ENCODE data around the gene ITPKB. TPM values are rescaled to one million over a fixed set of nuclear protein-coding genes. Genes with fewer than 3 reads are reported as not detected.
"Not testable (repeated sequence)": the region's sequence is repeated elsewhere in the genome, so short reads cannot be mapped to it uniquely, and the experiment has no call there.

ITPKB gene
- total RNA-seq, 1 experiment from 2014 or later: 19.0 TPM

- DNase-seq: no peak
- Histone ChIP-seq H3K27me3 (no peaks in the 10 kb centered on the region), H3K4me3 (no peak overlapping the region), H3K36me3 (no peaks in the 10 kb centered on the region), H3K9me3 (no peaks in the 10 kb centered on the region)
Measured at GRCh38 chr1:226627050-226627755, 111.9 kb downstream of the ITPKB start.

- Histone ChIP-seq H3K9me3 (peaks cover 5% of the 10 kb centered on the region; the same call in 1 of the 2 replicates), H3K36me3 (no peaks in the 10 kb centered on the region), H3K27me3 (no peaks in the 10 kb centered on the region), H3K4me3 (no peak overlapping the region)
- DNase-seq: peak; percentile 74
Measured at GRCh38 chr1:226626577-226626956, 112.5 kb downstream of the ITPKB start.

GRCh38 chr1:226625832-226626576 lies 113.1 kb downstream of the ITPKB start:
- no peak for DNase-seq

GRCh38 chr1:226625326-226625725 lies 113.8 kb downstream of the ITPKB start:
- Histone ChIP-seq H3K36me3 (no peaks in the 10 kb centered on the region), H3K9me3 (peaks cover 5% of the 10 kb centered on the region; the same call in 1 of the 2 replicates), H3K4me3 (no peak overlapping the region), H3K27me3 (no peaks in the 10 kb centered on the region)
- no peak for DNase-seq

More at GRCh38 chr1:226625832-226626576, 113.1 kb downstream of the ITPKB start:
- Histone ChIP-seq H3K27me3 (no peaks in the 10 kb centered on the region), H3K4me3 (no peak overlapping the region), H3K36me3 (no peaks in the 10 kb centered on the region), H3K9me3 (peaks cover 5% of the 10 kb centered on the region; the same call in 1 of the 2 replicates)

GRCh38 chr1:226624526-226624925 lies 114.6 kb downstream of the ITPKB start:
- Histone ChIP-seq H3K36me3 (no peaks in the 10 kb centered on the region), H3K9me3 (peaks cover 5% of the 10 kb centered on the region; the same call in 1 of the 2 replicates), H3K4me3 (no peak overlapping the region), H3K27me3 (no peaks in the 10 kb centered on the region)
- DNase-seq: no peak

GRCh38 chr1:226622012-226622411 lies 117.1 kb downstream of the ITPKB start:
- H3K27me3 ChIP-seq: no peaks in the 10 kb centered on the region
- H3K4me3 ChIP-seq: no peak overlapping the region
- DNase-seq: no peak
- H3K36me3 ChIP-seq: no peaks in the 10 kb centered on the region
- peaks cover 5% of the 10 kb centered on the region; the same call in 1 of the 2 replicates for H3K9me3 ChIP-seq

- H3K27me3 ChIP-seq: no peaks in the 10 kb centered on the region
- peaks cover 5% of the 10 kb centered on the region; the same call in 1 of the 2 replicates for H3K9me3 ChIP-seq
- H3K4me3 ChIP-seq: no peak overlapping the region
- no peak for DNase-seq
- H3K36me3 ChIP-seq: no peaks in the 10 kb centered on the region
Measured at GRCh38 chr1:226619031-226619430, 120.1 kb downstream of the ITPKB start.

- Histone ChIP-seq H3K36me3 (no peaks in the 10 kb centered on the region), H3K4me3 (no peak overlapping the region), H3K27me3 (no peaks in the 10 kb centered on the region), H3K9me3 (peaks cover 5% of the 10 kb centered on the region; the same call in 1 of the 2 replicates)
- no peak for DNase-seq
Measured at GRCh38 chr1:226618380-226618779, 120.7 kb downstream of the ITPKB start.

- not testable (repeated sequence) for H3K36me3 ChIP-seq, H3K27me3 ChIP-seq, H3K4me3 ChIP-seq, DNase-seq, H3K9me3 ChIP-seq
Measured at GRCh38 chr1:226617719-226618118, 121.4 kb downstream of the ITPKB start.

GRCh38 chr1:226617109-226617508 lies 122.0 kb downstream of the ITPKB start:
- peaks cover 5% of the 10 kb centered on the region; the same call in 1 of the 2 replicates for H3K9me3 ChIP-seq
- DNase-seq: no peak
- H3K36me3 ChIP-seq: no peaks in the 10 kb centered on the region
- H3K4me3 ChIP-seq: no peak overlapping the region
- no peaks in the 10 kb centered on the region for H3K27me3 ChIP-seq

- no peak for DNase-seq
- H3K27me3 ChIP-seq: no peaks in the 10 kb centered on the region
- peaks cover 1% of the 10 kb centered on the region; the same call in 1 of the 2 replicates for H3K9me3 ChIP-seq
- no peaks in the 10 kb centered on the region for H3K36me3 ChIP-seq
- H3K4me3 ChIP-seq: no peak overlapping the region
Measured at GRCh38 chr1:226616636-226617035, 122.4 kb downstream of the ITPKB start.

- Histone ChIP-seq H3K9me3 (no peaks in the 10 kb centered on the region), H3K36me3 (no peaks in the 10 kb centered on the region), H3K4me3 (no peak overlapping the region), H3K27me3 (no peaks in the 10 kb centered on the region)
- no peak for DNase-seq
Measured at GRCh38 chr1:226615876-226616275, 123.2 kb downstream of the ITPKB start.

- H3K36me3 ChIP-seq, H3K4me3 ChIP-seq, DNase-seq, H3K9me3 ChIP-seq, H3K27me3 ChIP-seq: not testable (repeated sequence)
Measured at GRCh38 chr1:226611980-226612379, 127.1 kb downstream of the ITPKB start.

- DNase-seq: no peak
- H3K27me3 ChIP-seq: no peaks in the 10 kb centered on the region
Measured at GRCh38 chr1:226611301-226611700, 127.8 kb downstream of the ITPKB start.

GRCh38 chr1:226610671-226611070 lies 128.4 kb downstream of the ITPKB start:
- DNase-seq: no peak
- H3K4me3 ChIP-seq: no peak overlapping the region
- no peaks in the 10 kb centered on the region for H3K27me3 ChIP-seq
- H3K9me3 ChIP-seq: no peaks in the 10 kb centered on the region
- no peaks in the 10 kb centered on the region for H3K36me3 ChIP-seq

More at GRCh38 chr1:226611301-226611700, 127.8 kb downstream of the ITPKB start:
- H3K4me3 ChIP-seq: no peak overlapping the region
- H3K9me3 ChIP-seq: no peaks in the 10 kb centered on the region
- no peaks in the 10 kb centered on the region for H3K36me3 ChIP-seq

- no peak for DNase-seq
- Histone ChIP-seq H3K4me3 (no peak overlapping the region), H3K36me3 (no peaks in the 10 kb centered on the region)
Measured at GRCh38 chr1:226609836-226610455, 129.1 kb downstream of the ITPKB start.

More at GRCh38 chr1:226609836-226610455, 129.1 kb downstream of the ITPKB start:
- Histone ChIP-seq H3K27me3 (no peaks in the 10 kb centered on the region), H3K9me3 (no peaks in the 10 kb centered on the region)
